Measurements from ENCODE around the gene PSMD6.

The PSMD6 gene

DNA sequence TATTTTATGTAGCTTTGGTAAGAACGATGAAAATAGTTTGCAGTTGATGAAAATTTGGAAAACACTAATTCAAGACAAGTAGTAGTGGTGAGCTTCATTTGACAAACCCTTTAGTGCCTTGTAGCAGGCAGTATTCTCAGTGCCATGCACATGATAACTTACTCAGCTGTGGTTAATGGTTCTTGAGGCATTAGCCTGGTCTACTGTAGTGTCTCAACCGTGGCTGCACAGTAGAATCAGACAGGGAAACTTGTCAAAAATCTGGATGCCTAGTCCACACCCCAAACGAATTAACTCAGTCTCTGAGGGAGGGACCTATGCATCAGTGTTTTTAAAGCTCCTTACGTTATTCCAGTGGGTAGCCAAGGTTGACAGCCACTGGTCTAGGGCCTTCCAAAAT lies 45.4 kb downstream of the PSMD6 start:
- no peak for DNase-seq (ENCODE audit: low read depth in 2 of 2)

DNA sequence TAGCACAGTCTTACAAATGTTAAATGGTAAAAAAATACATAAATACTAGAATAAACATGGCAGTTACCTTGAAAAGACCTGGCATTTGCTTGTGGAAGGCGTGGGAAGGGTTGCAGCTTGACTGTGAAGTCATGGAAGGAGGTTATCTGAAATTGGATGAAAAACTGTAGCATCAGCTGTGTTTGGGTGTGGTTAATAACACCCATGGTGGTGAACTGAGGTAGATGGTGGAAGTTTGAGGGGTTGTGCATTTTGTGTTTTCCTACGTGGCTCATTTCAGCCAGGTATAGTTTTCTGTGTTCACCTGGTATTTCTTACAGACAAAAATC lies 46.5 kb downstream of the PSMD6 start:
- DNase-seq (ENCODE audit: low read depth in 2 of 2): no peak

DNA sequence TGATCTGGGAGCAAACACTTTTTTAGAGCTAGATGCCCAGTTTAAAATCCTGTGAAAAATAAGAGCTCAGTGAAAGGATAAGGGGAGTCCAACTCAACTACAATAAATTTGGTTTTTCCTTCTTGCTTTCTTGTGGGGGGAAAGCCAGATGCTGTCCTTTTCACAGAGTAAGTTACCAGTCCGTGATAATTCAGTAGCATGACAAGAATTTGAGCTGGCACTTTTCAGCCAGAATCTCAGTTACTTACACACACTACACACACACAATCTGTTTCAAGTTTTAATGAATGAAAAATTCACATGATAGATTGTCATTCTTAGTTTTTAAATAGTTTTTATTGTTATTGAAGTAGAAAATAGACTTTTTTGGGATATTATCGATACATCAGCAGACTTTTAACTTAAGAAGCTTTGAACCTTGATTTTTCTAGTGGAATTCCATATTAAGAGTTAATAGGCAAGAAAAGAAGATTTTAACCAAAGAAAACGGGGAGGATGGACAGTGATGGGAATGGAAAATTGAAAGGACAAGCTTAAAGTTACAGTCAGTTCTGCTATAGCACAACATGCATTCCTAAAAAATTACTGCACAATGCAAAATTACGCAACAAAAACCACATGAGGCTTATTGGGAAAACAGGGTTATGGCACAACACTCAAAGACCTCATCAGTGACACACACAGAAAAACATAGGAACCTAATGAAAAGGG lies 47.0 kb downstream of the PSMD6 start:
- DNase-seq (ENCODE audit: low read depth in 2 of 2): no peak

DNA sequence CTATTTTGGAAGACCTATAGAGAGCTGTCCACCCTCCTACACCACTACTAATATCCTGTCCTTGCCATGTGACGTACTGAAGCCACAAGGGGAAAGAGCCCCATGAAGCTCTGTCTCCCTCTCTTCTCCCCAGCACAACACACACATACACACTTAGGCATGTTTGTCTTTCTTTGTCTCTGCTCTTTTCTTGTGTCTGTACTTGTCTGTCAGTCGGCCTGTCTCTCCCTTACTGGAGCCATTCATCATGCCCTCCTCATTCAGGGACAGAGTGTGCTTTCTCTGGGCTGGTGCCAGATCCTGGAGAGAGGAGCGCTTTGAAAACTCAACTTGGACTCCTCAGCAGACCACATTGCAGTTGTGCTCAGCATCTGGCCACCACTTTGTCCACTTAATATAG lies 47.6 kb downstream of the PSMD6 start:
- DNase-seq (ENCODE audit: low read depth in 2 of 2): no peak

DNA sequence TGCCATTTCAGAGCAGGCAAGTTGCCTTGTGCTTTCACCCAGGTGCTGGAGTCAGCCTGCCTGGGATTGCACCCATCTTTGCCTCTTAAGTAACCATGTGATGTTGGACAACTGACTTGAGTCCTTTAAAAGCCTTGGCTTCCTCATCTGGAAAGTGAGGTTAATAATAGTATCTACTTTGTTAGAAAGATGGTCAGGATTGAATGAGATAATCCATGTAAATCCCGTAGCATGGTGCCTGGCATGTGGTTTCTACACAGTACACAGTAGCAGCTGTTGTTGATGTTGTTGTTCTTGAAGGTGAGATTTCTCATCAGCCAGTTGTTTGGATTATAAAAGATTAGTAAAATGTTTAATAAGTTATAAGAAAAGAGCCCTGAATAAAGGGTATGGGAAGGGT lies 48.8 kb downstream of the PSMD6 start:
- no peak for DNase-seq (ENCODE audit: low read depth in 2 of 2)

DNA sequence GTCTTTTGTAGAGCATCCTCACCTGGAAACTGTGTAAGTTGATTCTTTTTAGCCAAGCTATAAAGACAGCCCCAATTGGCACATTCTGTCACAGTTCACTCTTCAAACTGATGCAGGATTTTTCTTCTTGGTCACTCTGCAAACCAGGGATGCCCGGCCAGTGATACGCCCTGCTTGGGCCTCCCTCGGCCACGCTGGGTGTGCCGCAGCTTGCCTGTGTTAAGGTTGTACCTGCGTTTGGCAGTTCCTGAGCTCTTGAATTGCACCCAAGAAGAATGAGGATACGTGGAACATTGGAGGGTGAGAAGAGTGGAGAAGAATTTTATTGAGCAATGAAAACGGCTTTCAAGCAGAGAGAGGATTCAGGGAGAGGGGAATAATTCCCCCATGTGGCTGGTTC lies 49.9 kb downstream of the PSMD6 start:
- no peak for DNase-seq (ENCODE audit: low read depth in 2 of 2)

DNA sequence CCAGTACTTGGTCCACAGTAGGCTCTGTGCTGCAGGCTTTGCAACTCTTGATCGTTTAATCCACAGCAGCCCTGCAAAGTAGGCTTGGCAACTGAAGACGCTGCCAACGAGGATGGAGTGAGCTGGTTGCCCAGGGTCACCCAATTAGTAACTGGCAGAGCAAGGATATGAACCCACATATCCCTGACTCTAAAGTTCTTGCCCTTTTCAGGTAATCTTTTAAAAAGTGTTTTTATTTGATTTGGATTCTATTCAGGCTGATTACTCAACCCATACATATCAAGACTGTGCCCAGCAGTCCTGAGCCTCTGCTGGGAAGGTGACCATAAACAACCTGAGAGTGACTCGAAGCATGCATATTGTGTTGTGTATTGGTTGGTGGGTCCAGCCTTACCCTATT lies 50.3 kb downstream of the PSMD6 start:
- DNase-seq (ENCODE audit: low read depth in 2 of 2): no peak

DNA sequence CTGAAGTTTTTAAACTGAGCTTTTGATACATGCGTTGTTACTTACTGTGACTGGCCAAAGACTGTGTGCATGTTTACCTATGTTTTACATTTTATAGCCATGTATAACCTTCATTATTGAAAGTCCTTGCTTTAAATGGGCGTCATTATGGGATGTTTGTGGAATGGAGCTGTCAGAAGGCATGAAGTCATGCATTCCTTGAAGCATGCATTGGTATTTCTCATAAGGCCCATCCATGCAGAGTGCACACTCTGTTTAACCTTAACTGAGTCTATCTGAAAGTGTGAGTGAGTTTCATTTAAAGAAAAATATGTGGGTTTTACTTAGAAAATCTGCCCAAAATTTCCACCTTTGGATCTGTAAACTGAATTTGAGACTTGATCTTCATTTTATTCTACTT lies 51.1 kb downstream of the PSMD6 start:
- no peak for DNase-seq (ENCODE audit: low read depth in 2 of 2)

DNA sequence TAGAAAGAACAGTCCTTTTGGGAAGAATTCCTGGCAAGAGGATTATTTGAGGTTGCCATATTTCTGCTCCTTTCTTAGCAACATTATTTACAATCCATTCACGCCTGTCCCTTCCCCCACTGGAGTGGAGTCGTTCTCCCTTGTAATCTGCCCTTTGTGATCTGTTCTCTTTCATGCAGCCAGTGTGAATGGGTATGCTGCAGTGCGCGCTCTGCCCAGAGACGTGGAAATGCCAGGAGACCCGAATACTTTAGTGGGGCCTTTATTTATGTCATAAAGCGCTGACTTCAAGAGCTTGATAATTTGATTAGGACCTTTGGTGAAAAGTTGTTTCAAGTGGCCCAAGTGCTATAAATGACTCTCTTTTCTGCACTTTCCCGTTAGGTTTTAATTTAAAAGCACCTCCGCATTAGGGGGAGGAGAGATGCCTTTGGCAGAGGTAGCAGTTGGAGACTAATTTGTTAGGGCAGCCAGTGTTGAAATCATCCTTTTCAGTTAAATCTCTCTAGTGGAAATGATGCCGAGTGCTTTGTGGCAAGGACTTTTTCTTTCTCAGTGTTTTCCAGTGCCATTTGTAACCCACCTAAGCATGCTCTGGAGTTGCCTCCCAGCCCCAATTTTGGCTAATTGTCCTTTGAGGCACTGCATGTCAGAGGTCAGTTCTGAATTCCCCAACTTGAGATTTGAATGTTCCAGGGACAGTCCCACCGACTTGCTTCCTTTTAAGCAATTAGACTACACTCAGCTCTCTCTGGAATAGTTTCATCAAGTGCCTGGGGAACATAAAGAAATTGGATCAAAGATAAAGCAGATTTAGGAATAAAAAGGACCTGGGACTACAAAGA lies 52.4 kb downstream of the PSMD6 start:
- no peak for DNase-seq (ENCODE audit: low read depth in 2 of 2)

DNA sequence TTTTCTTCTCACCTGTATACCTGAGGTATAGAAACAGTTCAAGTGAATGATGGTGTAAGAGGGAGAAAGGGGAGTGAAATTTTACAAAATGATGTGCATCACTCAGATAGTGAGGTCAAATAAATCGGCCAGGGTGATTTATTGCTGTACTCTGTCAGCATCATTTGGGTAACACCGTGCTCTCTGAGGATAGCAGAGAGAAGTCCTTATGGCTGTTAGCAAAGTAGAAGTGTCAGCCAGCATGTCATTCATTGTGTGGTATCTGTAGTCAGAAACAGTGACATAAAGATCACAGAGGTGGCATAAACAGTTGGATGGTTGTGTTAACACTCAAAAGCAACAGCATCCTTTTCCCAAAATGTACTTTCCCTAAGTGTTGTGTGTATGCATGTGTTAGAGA lies 53.4 kb downstream of the PSMD6 start:
- DNase-seq (ENCODE audit: low read depth in 2 of 2): no peak

DNA sequence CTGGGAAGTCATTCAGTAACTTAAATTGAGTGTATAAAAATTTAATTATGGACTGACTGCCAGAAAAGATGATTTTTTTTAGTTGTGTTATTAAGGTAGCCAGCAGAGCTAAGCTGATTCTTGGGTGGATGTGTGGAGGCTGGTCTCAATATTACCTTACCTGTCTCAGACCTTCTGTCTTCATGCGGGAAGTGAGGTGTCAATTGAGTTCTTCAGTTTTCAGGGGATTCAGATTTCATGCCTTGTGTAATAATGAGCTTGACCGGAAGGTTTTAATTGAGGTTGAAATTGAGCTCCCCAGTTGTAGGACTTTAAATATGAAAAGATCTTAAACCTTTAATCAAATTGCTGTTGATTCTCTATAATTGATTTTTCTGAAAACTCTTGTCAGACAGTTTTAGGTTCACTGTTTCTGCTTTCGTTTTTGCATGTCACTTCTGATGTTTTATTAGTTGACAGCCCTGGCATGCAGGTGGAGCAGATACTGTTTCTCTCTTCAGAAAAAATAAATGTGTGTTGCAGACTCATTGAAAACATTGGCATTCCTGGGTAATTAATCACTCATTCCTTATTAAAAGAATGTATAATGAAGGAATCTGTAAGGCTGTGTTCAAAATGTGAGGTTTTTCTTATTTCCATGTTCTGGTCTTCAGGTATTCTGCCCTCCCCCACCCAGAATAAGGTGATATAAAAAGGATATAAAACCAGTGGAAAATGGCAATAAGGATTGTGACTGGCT lies 54.5 kb downstream of the PSMD6 start:
- DNase-seq (ENCODE audit: low read depth in 2 of 2): no peak

DNA sequence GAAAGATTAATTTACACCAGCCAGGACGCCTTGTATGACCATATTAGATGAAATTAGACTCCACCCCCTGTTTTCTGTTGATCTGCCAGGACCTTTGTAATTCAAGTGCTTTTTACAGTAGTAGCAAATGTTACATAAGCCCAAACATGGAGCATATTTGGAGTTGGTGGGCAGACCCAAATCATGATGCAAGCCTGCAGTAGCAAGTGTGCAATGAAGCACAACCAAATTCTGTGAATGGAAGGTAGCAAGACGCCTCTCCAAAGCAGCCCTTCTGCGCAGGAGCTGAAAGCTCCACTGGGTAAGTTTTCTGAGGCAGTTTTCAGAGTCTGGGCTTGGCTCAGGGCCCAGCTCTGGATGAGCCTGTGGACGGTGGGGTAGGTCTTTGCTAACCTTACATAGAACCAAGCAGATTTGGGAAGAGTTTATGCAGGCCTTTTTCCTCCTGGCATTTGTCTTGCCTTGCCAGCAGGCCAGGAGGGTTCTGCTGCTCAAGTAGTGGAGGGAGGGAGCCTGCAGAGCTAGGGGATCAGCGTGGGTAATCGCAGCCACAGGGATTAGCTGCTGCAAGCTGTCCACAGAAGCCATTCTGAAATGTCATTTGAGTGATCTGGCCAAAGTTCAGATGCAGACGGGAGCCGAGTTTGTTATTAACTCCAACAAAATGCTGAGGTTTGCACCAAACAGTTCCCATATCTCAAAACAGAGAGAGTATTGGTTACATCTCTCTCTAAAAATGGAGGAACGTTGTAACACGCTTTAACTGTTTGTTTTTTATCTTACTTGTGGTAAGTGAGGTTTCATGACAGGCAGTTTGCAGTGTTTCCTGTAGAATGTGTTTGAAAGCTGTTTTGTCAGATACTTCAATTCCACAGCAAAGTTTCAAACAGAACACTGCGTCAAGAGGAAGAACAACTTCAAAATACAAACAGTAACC lies 55.4 kb downstream of the PSMD6 start:
- DNase-seq (ENCODE audit: low read depth in 2 of 2): no peak

DNA sequence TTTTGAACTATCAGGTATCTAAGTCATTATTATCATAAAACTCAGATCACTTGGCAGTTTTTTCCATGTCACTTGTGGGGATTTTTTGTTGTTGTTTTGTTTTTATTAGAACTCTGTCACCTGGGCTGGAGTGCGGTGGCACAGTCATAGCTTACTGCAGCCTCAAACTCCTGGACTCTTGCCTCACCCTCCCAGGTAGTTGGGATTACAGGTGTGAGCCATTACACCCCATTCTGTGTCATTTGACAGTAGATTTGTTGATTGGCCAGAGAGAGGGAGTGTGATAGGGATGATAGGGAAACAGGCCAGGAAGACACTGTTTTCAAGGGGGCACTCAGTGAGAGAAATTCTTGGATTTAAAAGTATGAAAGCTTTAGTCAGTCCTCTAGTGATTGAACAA lies 56.4 kb downstream of the PSMD6 start:
- DNase-seq (ENCODE audit: low read depth in 2 of 2): no peak

DNA sequence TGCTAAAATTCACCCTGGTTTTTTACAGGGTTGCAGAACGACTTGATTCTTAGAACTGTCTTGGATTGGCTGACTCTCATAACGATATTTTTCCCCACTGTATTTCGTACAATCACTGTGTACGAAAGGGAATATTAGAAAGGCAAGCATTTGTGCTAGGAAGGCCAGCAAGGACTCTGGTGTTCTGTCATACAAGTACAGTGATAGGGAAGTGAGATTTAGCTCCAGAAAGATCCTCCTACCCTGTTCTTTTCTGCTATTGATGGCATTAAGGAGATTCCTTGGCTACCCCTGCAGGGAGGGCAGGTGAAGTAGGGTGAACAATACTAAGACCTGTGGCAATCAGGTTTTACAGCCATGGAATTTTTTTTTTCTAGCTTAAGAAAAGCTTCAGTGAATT lies 57.3 kb downstream of the PSMD6 start:
- DNase-seq (ENCODE audit: low read depth in 2 of 2): no peak

DNA sequence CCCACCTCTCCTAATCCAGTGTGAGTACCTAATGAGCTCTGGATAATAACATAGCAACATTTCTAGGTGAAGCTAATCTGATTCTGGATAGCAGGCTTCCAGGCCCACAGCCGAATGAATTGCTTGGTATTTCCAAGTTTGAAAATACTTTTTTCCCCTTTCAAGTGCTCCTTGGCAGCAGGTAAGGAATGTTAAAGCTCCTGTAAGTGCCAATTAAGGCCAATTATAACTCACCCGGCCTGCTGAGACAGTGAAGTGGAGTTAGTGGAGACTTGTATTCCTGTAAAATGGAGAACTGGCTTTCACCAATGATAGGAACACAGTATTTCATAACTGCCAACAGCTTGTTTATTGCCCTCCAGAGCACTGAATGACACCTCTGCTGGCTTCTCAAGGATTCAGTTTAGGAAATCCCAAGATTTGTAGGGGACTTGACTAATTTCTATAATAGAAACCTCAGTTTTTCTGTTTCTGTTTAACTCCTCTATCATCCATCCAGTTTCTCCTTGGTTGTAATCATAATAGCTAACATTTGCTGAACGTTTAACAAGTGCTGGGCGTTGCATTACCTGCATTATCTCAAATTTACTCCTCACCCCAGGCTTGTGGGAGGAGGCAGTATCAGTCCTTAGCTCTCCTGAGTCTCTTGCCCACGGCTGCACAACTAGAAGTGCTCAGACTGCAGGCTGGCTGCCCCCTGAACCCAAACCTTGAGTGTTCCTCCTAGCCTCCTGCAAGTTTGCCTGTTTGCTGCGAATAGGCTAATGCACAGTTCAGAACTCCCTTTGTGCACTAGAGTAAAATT lies 58.4 kb downstream of the PSMD6 start:
- DNase-seq (ENCODE audit: low read depth in 2 of 2): no peak

DNA sequence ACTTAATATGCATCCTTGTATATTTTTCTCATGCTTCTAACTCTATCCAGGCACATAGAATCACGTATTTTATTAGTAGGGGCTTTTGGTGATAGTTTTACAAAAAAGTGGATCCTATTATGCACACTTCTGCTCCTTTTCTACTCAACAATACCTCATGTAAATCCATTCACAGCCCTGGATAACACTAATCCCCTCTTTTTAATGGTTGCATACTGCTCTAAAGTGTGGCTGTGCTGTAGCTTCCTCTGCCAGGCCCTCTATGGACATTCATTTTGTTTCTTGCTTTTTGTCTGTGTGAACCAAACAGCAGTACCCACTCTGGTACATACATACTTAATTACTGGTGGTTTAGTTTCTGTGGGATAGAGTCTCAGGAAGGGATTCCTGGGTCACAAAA lies 59.8 kb downstream of the PSMD6 start:
- DNase-seq (ENCODE audit: low read depth in 2 of 2): no peak

DNA sequence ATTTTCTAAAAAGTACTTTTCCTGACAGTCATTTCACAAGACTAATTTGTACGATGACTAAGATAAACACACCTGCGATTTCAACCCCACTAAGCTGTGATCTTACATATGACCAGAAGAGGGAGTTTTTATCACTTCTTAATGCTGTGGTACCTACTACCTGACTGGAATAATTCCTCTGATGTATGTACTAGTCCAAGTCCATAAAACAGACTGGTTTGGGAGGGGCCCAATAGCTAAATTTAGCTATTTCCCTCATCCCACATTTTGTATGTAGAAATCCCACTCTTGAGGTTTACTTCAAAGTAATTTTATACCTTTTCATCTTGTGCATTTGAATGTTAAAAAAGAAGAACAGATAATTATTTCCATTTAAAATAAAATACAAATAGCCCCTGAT lies 61.4 kb downstream of the PSMD6 start:
- no peak for DNase-seq (ENCODE audit: low read depth in 2 of 2)

All from stimulated activated CD4-positive, alpha-beta T cell treated with anti-CD3 and anti-CD28 coated beads, Interleukin-15, amount 100 ng/mL, for 48 hours (primary cell).